Testis (tissue), 2 donors: ENCODE data around the gene ADAM12.

ENCODE experiments used
- POLR2A ChIP-seq: fragments of 450-650 bp; IDR thresholded peaks from one replicate; pipeline ENCODE4 v1.6.1; 2017; ENCODE audit warnings: antibody characterized with exemption, mild to moderate bottlenecking, moderate library complexity
- TF ChIP-seq, protein P1 (sequence below), 3 experiments: fragments of 450-650 bp in 2 of 3; fragments of 200-600 bp in 1 of 3; sonication (generic) in 1 of 3; IDR thresholded peaks; one replicate each; pipeline ENCODE4 v1.5.1; 2016 to 2019; ENCODE audit warnings: antibody characterized with exemption in 3 of 3, mild to moderate bottlenecking in 2 of 3, moderate library complexity in 1 of 3

DNA sequence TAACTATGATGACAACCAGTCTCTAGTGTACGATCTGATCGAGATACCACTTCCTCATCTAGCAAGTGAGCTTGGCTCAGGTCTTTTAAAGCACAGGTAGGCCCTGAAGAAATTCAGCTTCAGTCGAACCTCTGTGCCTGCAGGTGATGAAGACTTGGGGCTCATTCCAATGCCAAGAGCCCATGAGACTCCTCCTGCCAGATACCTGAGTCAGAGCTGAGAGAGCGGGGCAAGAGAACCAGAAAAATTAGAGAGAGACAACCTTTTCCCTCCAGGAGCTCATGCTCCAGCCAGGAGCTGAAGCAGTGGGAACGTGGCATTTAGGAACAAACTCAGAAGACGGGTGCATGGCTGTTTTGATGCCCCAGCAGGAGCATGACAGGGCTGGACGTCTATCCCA is 259.3 kb downstream of the ADAM12 start:
- TF ChIP-seq, protein P1, sequence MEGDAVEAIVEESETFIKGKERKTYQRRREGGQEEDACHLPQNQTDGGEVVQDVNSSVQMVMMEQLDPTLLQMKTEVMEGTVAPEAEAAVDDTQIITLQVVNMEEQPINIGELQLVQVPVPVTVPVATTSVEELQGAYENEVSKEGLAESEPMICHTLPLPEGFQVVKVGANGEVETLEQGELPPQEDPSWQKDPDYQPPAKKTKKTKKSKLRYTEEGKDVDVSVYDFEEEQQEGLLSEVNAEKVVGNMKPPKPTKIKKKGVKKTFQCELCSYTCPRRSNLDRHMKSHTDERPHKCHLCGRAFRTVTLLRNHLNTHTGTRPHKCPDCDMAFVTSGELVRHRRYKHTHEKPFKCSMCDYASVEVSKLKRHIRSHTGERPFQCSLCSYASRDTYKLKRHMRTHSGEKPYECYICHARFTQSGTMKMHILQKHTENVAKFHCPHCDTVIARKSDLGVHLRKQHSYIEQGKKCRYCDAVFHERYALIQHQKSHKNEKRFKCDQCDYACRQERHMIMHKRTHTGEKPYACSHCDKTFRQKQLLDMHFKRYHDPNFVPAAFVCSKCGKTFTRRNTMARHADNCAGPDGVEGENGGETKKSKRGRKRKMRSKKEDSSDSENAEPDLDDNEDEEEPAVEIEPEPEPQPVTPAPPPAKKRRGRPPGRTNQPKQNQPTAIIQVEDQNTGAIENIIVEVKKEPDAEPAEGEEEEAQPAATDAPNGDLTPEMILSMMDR (IDR thresholded peaks at IDR 0.05), result no peak
- no peak for TF ChIP-seq POLR2A
